ENCODE measurements around the gene GHR.

Gene GHR

GRCh38 chr5:42434047-42434724 lies 10.9 kb downstream of the GHR start:
- Histone ChIP-seq H4K20me1 (ENCODE audit: insufficient read depth, low read length) (no peaks in the 10 kb centered on the region), H3K27me3 (ENCODE audit: insufficient read depth, low read length, poor library complexity) (no peaks in the 10 kb centered on the region), H3K79me2 (ENCODE audit: insufficient read depth, low read length) (no peaks in the 10 kb centered on the region), H3K4me1 (ENCODE audit: insufficient read depth, low read length) (no peaks in the 10 kb centered on the region), H3K27ac (ENCODE audit: low read length) (no peak overlapping the region), H3K9ac (ENCODE audit: low read depth, low read length) (no peak overlapping the region), H3K9me3 (ENCODE audit: insufficient read depth, low read length, severe bottlenecking) (no peaks in the 10 kb centered on the region), H3K4me3 (ENCODE audit: low read depth in 1 of 2, low read length in 2 of 2) (no peak overlapping the region), H2AFZ (ENCODE audit: low read depth, low read length) (no peak overlapping the region), H3K36me3 (ENCODE audit: insufficient read depth, low read length) (no peaks in the 10 kb centered on the region), H3K4me2 (ENCODE audit: insufficient read depth, low read length) (no peak overlapping the region)
- DNase-seq (no peak), ATAC-seq (ENCODE audit: insufficient read depth, low read depth) (no peak)
- TF ChIP-seq CTCF (IDR thresholded peaks at IDR 0.05; ENCODE audit: borderline replicate concordance, extremely low read depth, low read length, poor library complexity, severe bottlenecking) (no peak), EZH2 (IDR thresholded peaks at IDR 0.05; ENCODE audit: borderline replicate concordance, low read depth, low read length, severe bottlenecking) (no peak)

GRCh38 chr5:42436051-42436450 lies 12.8 kb downstream of the GHR start:
- no peaks in the 10 kb centered on the region for H3K27me3 ChIP-seq (ENCODE audit: insufficient read depth, low read length, poor library complexity)
- H3K9ac ChIP-seq (ENCODE audit: low read depth, low read length) = no peak overlapping the region
- no peak overlapping the region for H3K4me3 ChIP-seq (ENCODE audit: low read depth in 1 of 2, low read length in 2 of 2)
- H4K20me1 ChIP-seq (ENCODE audit: insufficient read depth, low read length) = no peaks in the 10 kb centered on the region
- no peak overlapping the region for H3K4me2 ChIP-seq (ENCODE audit: insufficient read depth, low read length)
- H3K27ac ChIP-seq (ENCODE audit: low read length) = no peak overlapping the region
- H3K79me2 ChIP-seq (ENCODE audit: insufficient read depth, low read length) = no peaks in the 10 kb centered on the region
- ATAC-seq (ENCODE audit: insufficient read depth, low read depth) (no peak), DNase-seq (no peak)
- no peaks in the 10 kb centered on the region for H3K36me3 ChIP-seq (ENCODE audit: insufficient read depth, low read length)
- no peaks in the 10 kb centered on the region for H3K9me3 ChIP-seq (ENCODE audit: insufficient read depth, low read length, severe bottlenecking)
- H2AFZ ChIP-seq (ENCODE audit: low read depth, low read length) = no peak overlapping the region
- H3K4me1 ChIP-seq (ENCODE audit: insufficient read depth, low read length) = no peaks in the 10 kb centered on the region
- TF ChIP-seq EZH2 (IDR thresholded peaks at IDR 0.05; ENCODE audit: borderline replicate concordance, low read depth, low read length, severe bottlenecking) = no peak
- TF ChIP-seq CTCF (IDR thresholded peaks at IDR 0.05; ENCODE audit: borderline replicate concordance, extremely low read depth, low read length, poor library complexity, severe bottlenecking) = no peak

GRCh38 chr5:42454216-42454995 lies 31.2 kb downstream of the GHR start:
- no peaks in the 10 kb centered on the region for H3K27me3 ChIP-seq (ENCODE audit: insufficient read depth, low read length, poor library complexity)
- no peaks in the 10 kb centered on the region for H3K9me3 ChIP-seq (ENCODE audit: insufficient read depth, low read length, severe bottlenecking)
- H3K36me3 ChIP-seq (ENCODE audit: insufficient read depth, low read length) = no peaks in the 10 kb centered on the region
- H2AFZ ChIP-seq (ENCODE audit: low read depth, low read length) = no peak overlapping the region
- H4K20me1 ChIP-seq (ENCODE audit: insufficient read depth, low read length) = no peaks in the 10 kb centered on the region
- H3K4me1 ChIP-seq (ENCODE audit: insufficient read depth, low read length) = no peaks in the 10 kb centered on the region
- ATAC-seq (ENCODE audit: insufficient read depth, low read depth) = no peak
- H3K4me3 ChIP-seq (ENCODE audit: low read depth in 1 of 2, low read length in 2 of 2) = no peak overlapping the region
- no peaks in the 10 kb centered on the region for H3K79me2 ChIP-seq (ENCODE audit: insufficient read depth, low read length)
- no peak overlapping the region for H3K9ac ChIP-seq (ENCODE audit: low read depth, low read length)
- no peak for TF ChIP-seq EZH2 (IDR thresholded peaks at IDR 0.05; ENCODE audit: borderline replicate concordance, low read depth, low read length, severe bottlenecking)
- TF ChIP-seq CTCF (IDR thresholded peaks at IDR 0.05; ENCODE audit: borderline replicate concordance, extremely low read depth, low read length, poor library complexity, severe bottlenecking) = no peak
- no peak overlapping the region for H3K27ac ChIP-seq (ENCODE audit: low read length)
- H3K4me2 ChIP-seq (ENCODE audit: insufficient read depth, low read length) = no peak overlapping the region
- no peak for DNase-seq

Data from DND-41 (cell line).